ENCODE data around the gene LDHAL6B.

- TF ChIP-seq CTCF (IDR thresholded peaks at IDR 0.05; ENCODE audit: low read depth, low read length, poor library complexity, severe bottlenecking), result no peak
- no peak for TF ChIP-seq EZH2phosphoT487 (IDR thresholded peaks at IDR 0.05; ENCODE audit: borderline replicate concordance, low read length)
These were observed 33.4 kb downstream of the LDHAL6B start for GRCh38 chr15:59240036-59240435.

Measured in DOHH2 (cell line).